Neuron (in vitro differentiated cells): ENCODE data around the gene EXOC1.
"Not testable (repeated sequence)": the region's sequence is repeated elsewhere in the genome, so short reads cannot be mapped to it uniquely, and the experiment has no call there.

Experiments used
- H2AFZ ChIP-seq: one replicate; pipeline ENCODE4 v1.6.1; 2013; ENCODE audit warnings: low read depth, mild to moderate bottlenecking, inconsistent platforms, low read length, moderate library complexity
- H3K27me3 ChIP-seq: one replicate; pipeline ENCODE4 v1.6.1; 2013; ENCODE audit warnings: low read length; ENCODE audit not compliant: insufficient read depth
- H3K36me3 ChIP-seq: one replicate; pipeline ENCODE4 v1.6.1; 2013; ENCODE audit warnings: low read length; ENCODE audit not compliant: insufficient read depth
- H3K4me1 ChIP-seq: one replicate; pipeline ENCODE4 v1.6.1; 2013; ENCODE audit warnings: low read length; ENCODE audit not compliant: insufficient read depth
- H3K4me3 ChIP-seq: 2 replicates; pipeline ENCODE4 v1.5.1; 2013; ENCODE audit warnings: mild to moderate bottlenecking, low read length, moderate library complexity
- H3K9me3 ChIP-seq: one replicate; pipeline ENCODE4 v1.6.1; 2013; ENCODE audit warnings: low read length

Gene EXOC1

DNA sequence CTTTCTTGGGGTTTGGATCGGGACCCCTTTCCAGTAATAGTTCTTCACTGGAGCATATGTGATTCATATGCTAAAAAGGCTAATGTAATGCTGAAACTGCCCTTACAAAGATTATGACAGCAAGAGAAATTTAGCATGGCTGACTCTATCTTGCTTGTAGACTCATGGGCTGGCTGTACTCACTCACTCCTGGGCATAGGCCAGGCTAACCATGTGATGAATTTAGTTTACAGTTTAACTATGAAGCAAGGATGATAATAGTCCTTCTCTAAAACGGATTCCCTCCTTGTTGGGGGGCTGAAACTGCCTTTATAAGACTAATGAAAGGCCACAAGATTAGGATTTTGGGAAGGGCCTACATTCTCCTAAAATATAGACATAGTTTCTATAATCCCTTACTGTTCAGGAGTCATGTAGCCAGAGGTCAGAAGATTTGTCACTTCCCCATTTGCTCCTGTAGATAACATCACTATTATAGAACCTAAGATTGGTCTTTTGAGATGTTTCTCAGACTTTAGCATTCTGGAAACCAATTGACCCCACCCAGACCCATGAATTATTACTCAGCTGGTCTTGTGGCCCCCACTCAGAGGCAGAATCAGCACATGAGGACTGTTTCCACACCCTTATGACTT is 74.5 kb downstream of the EXOC1 start:
- Histone ChIP-seq H3K4me3 (no peak overlapping the region), H3K27me3 (no peaks in the 10 kb centered on the region), H3K4me1 (peaks cover 34% of the 10 kb centered on the region), H2AFZ (no peak overlapping the region), H3K36me3 (no peaks in the 10 kb centered on the region), H3K9me3 (peaks cover 2% of the 10 kb centered on the region)

- H3K4me3 ChIP-seq: no peak overlapping the region
- no peaks in the 10 kb centered on the region for H3K27me3 ChIP-seq
- H2AFZ ChIP-seq: no peak overlapping the region
- peaks cover 2% of the 10 kb centered on the region for H3K9me3 ChIP-seq
- H3K4me1 ChIP-seq: peaks cover 32% of the 10 kb centered on the region
- H3K36me3 ChIP-seq: no peaks in the 10 kb centered on the region
These were observed 75.4 kb downstream of the EXOC1 start for GRCh38 chr4:55928846-55929245.

DNA sequence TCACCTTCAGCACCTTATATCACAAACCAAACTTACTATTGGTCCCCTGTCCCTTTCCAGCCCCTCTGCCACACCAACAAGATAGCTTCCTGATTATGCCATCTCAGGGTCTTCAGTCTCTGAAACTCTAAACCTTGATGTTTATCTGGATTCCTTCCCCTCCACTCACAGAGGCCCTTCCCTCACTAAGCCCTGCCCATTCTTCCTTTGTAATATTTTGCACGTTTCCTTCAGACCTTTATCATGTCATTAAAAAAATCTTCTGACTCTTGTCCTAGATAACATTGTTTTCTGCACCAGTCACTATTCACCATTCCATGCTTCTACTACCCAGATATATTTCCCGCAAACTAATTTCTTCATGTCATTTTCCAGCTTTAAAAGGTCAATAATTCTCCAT is 77.6 kb downstream of the EXOC1 start:
- peaks cover 13% of the 10 kb centered on the region for H3K4me1 ChIP-seq
- H3K4me3 ChIP-seq: no peak overlapping the region
- H2AFZ ChIP-seq: peak overlapping the region; percentile 33
- H3K9me3 ChIP-seq: peaks cover 2% of the 10 kb centered on the region
- no peaks in the 10 kb centered on the region for H3K36me3 ChIP-seq
- no peaks in the 10 kb centered on the region for H3K27me3 ChIP-seq

- Histone ChIP-seq H2AFZ (no peak overlapping the region), H3K36me3 (no peaks in the 10 kb centered on the region), H3K27me3 (no peaks in the 10 kb centered on the region), H3K4me3 (no peak overlapping the region), H3K9me3 (peaks cover 2% of the 10 kb centered on the region), H3K4me1 (peaks cover 6% of the 10 kb centered on the region)
These were observed 78.4 kb downstream of the EXOC1 start for GRCh38 chr4:55931833-55932232.

DNA sequence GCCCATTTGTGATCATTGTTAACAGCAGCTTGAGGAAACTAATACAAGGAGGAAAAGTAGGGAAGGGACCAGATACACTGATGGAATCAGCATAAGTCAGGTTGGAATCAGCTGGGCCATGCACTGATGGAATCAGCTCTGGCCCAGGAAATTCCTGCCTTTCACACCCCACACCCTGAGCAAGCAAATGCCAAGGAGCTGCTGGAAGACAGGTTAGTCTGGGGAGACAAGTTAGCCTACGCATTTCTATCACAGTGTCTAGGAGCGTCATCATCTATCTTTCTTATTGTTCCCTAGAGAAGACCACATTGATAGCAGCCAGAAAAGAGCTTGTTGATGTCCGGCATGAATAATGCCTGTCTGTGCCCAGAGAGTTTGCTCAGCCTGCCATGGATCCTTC is 79.1 kb downstream of the EXOC1 start:
- H3K36me3 ChIP-seq: no peaks in the 10 kb centered on the region
- peaks cover 7% of the 10 kb centered on the region for H3K9me3 ChIP-seq
- no peaks in the 10 kb centered on the region for H3K27me3 ChIP-seq
- no peak overlapping the region for H2AFZ ChIP-seq
- no peaks in the 10 kb centered on the region for H3K4me1 ChIP-seq
- H3K4me3 ChIP-seq: no peak overlapping the region

DNA sequence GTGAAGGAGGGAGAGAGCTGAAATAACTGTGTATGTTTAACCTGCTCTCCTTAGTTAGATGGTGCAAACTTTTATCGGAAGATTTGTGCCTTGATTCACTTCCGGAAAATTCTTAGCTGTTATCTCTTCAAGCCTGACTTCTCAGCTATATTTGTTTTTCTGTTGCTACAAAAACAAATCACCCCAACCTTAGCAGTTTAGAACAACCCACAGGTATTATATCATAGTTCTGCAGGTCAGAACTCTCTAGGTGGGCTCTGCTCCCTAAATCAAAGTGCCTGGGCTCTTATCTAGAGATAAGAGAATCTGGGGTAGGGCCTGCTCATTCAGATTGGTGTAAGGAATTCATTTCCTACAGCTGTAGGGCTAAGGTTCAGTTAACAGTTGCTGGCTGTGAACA is 80.2 kb downstream of the EXOC1 start:
- Histone ChIP-seq H3K4me1 (no peaks in the 10 kb centered on the region), H3K4me3 (no peak overlapping the region), H2AFZ (no peak overlapping the region), H3K9me3 (peaks cover 8% of the 10 kb centered on the region), H3K36me3 (no peaks in the 10 kb centered on the region), H3K27me3 (no peaks in the 10 kb centered on the region)

DNA sequence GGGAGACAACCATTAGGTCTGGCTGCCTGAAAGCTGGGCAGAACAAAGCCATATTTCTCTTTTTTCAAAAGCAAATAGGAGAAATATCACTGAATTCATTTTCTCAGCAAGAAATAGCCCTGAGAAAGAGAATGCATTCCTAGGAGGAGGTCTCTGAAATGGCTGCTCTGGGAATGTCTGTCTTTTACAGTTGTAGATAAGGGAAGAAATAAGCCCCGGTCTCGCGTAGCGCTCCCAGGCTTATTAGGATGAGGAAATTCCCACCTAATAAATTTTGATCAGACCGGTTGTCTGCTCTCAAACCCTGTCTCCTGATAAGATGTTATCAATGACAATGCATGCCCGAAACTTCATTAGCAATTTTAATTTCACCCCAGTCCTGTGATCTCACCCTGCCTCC is 82.5 kb downstream of the EXOC1 start:
- not testable (repeated sequence) for H2AFZ ChIP-seq, H3K4me3 ChIP-seq, H3K27me3 ChIP-seq, H3K4me1 ChIP-seq, H3K36me3 ChIP-seq, H3K9me3 ChIP-seq

GRCh38 chr4:55938481-55938880 is 85.0 kb downstream of the EXOC1 start:
- Histone ChIP-seq H3K27me3 (no peaks in the 10 kb centered on the region), H3K36me3 (no peaks in the 10 kb centered on the region), H3K4me1 (peaks cover 3% of the 10 kb centered on the region), H3K9me3 (peaks cover 8% of the 10 kb centered on the region), H2AFZ (no peak overlapping the region), H3K4me3 (no peak overlapping the region)

DNA sequence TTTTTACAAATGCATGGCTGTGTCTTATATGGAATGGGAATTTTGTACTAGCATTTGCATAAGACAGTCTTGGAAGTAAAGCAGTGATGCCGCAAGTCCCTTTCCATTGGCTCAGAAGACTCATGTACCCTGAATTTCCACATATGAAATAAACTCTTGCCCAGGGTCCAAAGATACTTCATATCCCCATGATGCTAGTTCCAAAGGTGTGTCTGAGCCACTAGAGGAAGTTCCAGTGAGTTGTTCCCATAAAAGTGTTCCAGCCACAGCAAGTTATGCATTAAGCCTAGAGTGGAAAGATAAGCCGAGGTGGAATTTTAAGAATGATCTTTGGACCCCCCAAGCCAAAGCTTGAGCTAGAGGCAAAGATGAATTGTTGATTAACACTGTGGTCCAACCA is 86.0 kb downstream of the EXOC1 start:
- no peak overlapping the region for H2AFZ ChIP-seq
- no peaks in the 10 kb centered on the region for H3K36me3 ChIP-seq

GRCh38 chr4:55941881-55942396 is 88.5 kb downstream of the EXOC1 start:
- Histone ChIP-seq H3K9me3 (peaks cover 8% of the 10 kb centered on the region), H3K27me3 (no peaks in the 10 kb centered on the region), H3K4me3 (no peak overlapping the region), H3K4me1 (peaks cover 3% of the 10 kb centered on the region), H3K36me3 (no peaks in the 10 kb centered on the region), H2AFZ (no peak overlapping the region)

More for the DNA sequence above, 86.0 kb downstream of the EXOC1 start:
- peaks cover 3% of the 10 kb centered on the region for H3K4me1 ChIP-seq
- H3K9me3 ChIP-seq: peaks cover 8% of the 10 kb centered on the region
- no peak overlapping the region for H3K4me3 ChIP-seq
- no peaks in the 10 kb centered on the region for H3K27me3 ChIP-seq

DNA sequence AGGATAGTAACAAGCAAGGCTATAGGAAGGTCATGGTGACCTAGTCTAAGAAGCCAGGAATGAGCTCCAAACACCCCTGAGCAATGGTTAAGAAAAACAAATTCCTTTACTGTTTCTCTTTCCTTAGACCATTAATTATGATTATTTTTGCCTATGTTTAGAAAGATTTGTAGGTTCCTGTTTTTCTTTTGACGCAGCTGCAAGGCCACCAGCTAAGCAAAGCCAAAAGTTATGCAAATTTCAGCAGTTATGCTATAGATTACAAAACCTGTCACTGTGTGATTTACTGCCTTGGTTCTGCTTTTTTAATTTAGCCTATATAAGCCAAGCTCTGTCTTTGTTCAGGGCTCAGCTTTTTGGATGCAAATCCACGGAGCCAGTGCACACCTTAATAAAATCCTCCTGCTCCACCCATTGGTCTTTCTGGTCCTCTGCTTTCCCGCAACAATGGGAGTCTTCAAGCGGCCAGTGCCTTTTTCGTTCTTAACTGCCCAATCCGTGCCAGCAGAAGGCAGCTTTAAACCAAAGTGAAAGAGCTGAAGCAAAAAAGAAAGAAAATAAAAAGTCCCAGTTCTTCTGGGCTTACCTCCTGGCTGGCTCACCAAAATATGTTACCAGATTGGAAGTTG is 93.9 kb downstream of the EXOC1 start:
- Histone ChIP-seq H3K9me3 (no peaks in the 10 kb centered on the region), H3K36me3 (peaks cover 2% of the 10 kb centered on the region), H3K27me3 (no peaks in the 10 kb centered on the region), H3K4me1 (peaks cover 18% of the 10 kb centered on the region), H2AFZ (no peak overlapping the region), H3K4me3 (no peak overlapping the region)

- peak overlapping the region; percentile 70 for H3K4me3 ChIP-seq
- H3K9me3 ChIP-seq: no peaks in the 10 kb centered on the region
- no peaks in the 10 kb centered on the region for H3K27me3 ChIP-seq
- peaks cover 10% of the 10 kb centered on the region for H3K36me3 ChIP-seq
- H3K4me1 ChIP-seq: peaks cover 18% of the 10 kb centered on the region
- peak overlapping the region; percentile 85 for H2AFZ ChIP-seq
These were observed 94.7 kb downstream of the EXOC1 start for GRCh38 chr4:55947912-55948725.
